ENCODE data around the gene INS. TPM values are rescaled to one million over a fixed set of nuclear protein-coding genes. Genes with fewer than 3 reads are reported as not detected.

INS gene
- total and polyA plus RNA-seq, 10 of the 15 experiments (the other 5 are each of a cell fraction or from before 2014, with no cell fraction given) = not detected

- Histone ChIP-seq H3K36me3 (ENCODE audit: control insufficient read depth in 2 of 2, insufficient read depth in 2 of 2, low read length in 1 of 2) (no peaks in the 10 kb centered on the region), H3K4me3 (no peak overlapping the region), H3K27me3 (replicated peaks in 1 of 2; ENCODE audit: control insufficient read depth in 2 of 2, insufficient read depth in 2 of 2, low read length in 1 of 2) (no peaks in the 10 kb centered on the region; a peak in 1 of 4 replicates), H3K4me1 (ENCODE audit: control insufficient read depth, insufficient read depth, low read length) (no peaks in the 10 kb centered on the region), H4K20me1 (ENCODE audit: control insufficient read depth, insufficient read depth) (no peaks in the 10 kb centered on the region), H2AFZ (ENCODE audit: control insufficient read depth, low read depth, low read length) (no peak overlapping the region), H3K4me2 (ENCODE audit: control insufficient read depth, insufficient read depth) (no peak overlapping the region), H3K9ac (ENCODE audit: control insufficient read depth, insufficient read depth, low read length) (no peak overlapping the region), H3K79me2 (ENCODE audit: control insufficient read depth, insufficient read depth, low read length) (no peaks in the 10 kb centered on the region), H3K27ac (ENCODE audit: control insufficient read depth, insufficient read depth) (no peak overlapping the region), H3K9me3 (replicated peaks; ENCODE audit: control insufficient read depth, insufficient read depth, low read length) (no peaks in the 10 kb centered on the region)
- TF ChIP-seq BCL11A (IDR thresholded peaks at IDR 0.05; ENCODE audit: low read depth, low read length) (no peak), SIX5 (IDR thresholded peaks at IDR 0.05; ENCODE audit: low read depth, low read length, severe bottlenecking) (no peak), DPF2 (IDR thresholded peaks at IDR 0.05) (no peak)
- FAIRE-seq (no peak), DNase-seq (ENCODE audit: low read depth, low spot score) (no peak), ATAC-seq (no peak)
- no TSS peak for BruUV-seq (replicated peaks)
- ChIA-PET POLR2A (no interaction called here), SMC1A (ENCODE audit: uncharacterized antibody, unreplicated experiment) (no interaction called here), RAD21 (ENCODE audit: unreplicated experiment) (no interaction called here), CTCF (no interaction called here)
- intact Hi-C loops (cut with micrococcal nuclease; ENCODE audit: unreplicated experiment) = no loop called here
- in situ Hi-C loops (cut with MboI) = loop anchor here (5.0 kb wide), 1 partner anchor 215 kb away; no protein-coding TSS in a partner anchor
- WGBS (ENCODE audit: insufficient coverage, insufficient replicate concordance, low lambda C conversion rate, missing lambda C conversion rate) = 24% methylated on average over 27 of the region's 29 CpGs
Observed at GRCh38 chr11:2202071-2202899, 41.3 kb upstream of the INS start.

- H3K79me2 ChIP-seq (ENCODE audit: control insufficient read depth, insufficient read depth, low read length) = no peaks in the 10 kb centered on the region
- ChIA-PET POLR2A (no interaction called here), RAD21 (ENCODE audit: unreplicated experiment) (no interaction called here), CTCF (no interaction called here), SMC1A (ENCODE audit: uncharacterized antibody, unreplicated experiment) (no interaction called here)
- H3K27ac ChIP-seq (ENCODE audit: control insufficient read depth, insufficient read depth) = no peak overlapping the region
- WGBS (ENCODE audit: insufficient coverage, insufficient replicate concordance, low lambda C conversion rate, missing lambda C conversion rate) = 20% methylated on average over 2 of the region's 2 CpGs
- BruUV-seq (replicated peaks) = no TSS peak
- ATAC-seq = no peak
- H4K20me1 ChIP-seq (ENCODE audit: control insufficient read depth, insufficient read depth) = no peaks in the 10 kb centered on the region
- FAIRE-seq = no peak
- intact Hi-C loops (cut with micrococcal nuclease; ENCODE audit: unreplicated experiment) = no loop called here
- H3K36me3 ChIP-seq (ENCODE audit: control insufficient read depth in 2 of 2, insufficient read depth in 2 of 2, low read length in 1 of 2) = no peaks in the 10 kb centered on the region
- in situ Hi-C loops (cut with MboI) = loop anchor here (5.0 kb wide), 1 partner anchor 216 kb away; no protein-coding TSS in a partner anchor
- H3K27me3 ChIP-seq (replicated peaks in 1 of 2; ENCODE audit: control insufficient read depth in 2 of 2, insufficient read depth in 2 of 2, low read length in 1 of 2) = no peaks in the 10 kb centered on the region; a peak in 1 of 4 replicates
- DNase-seq (ENCODE audit: low read depth, low spot score) = no peak
- no peaks in the 10 kb centered on the region for H3K4me1 ChIP-seq (ENCODE audit: control insufficient read depth, insufficient read depth, low read length)
- H3K9ac ChIP-seq (ENCODE audit: control insufficient read depth, insufficient read depth, low read length) = no peak overlapping the region
- no peak overlapping the region for H3K4me2 ChIP-seq (ENCODE audit: control insufficient read depth, insufficient read depth)
- H2AFZ ChIP-seq (ENCODE audit: control insufficient read depth, low read depth, low read length) = no peak overlapping the region
- no peaks in the 10 kb centered on the region for H3K9me3 ChIP-seq (replicated peaks; ENCODE audit: control insufficient read depth, insufficient read depth, low read length)
- no peak overlapping the region for H3K4me3 ChIP-seq
- TF ChIP-seq LARP7 (IDR thresholded peaks at IDR 0.05) (no peak), GABPA (IDR thresholded peaks at IDR 0.05; ENCODE audit: low read depth) (no peak), ESRRA (IDR thresholded peaks at IDR 0.05; ENCODE audit: low read length) (no peak), IKZF2 (IDR thresholded peaks at IDR 0.05) (no peak), CREM (IDR thresholded peaks at IDR 0.05; ENCODE audit: low read depth) (no peak), KLF5 (IDR thresholded peaks at IDR 0.05; ENCODE audit: partially characterized antibody) (no peak), POLR2AphosphoS5 (IDR thresholded peaks at IDR 0.05; ENCODE audit: low read length) (no peak), EZH2 (IDR thresholded peaks at IDR 0.05; ENCODE audit: borderline replicate concordance, control insufficient read depth, low read depth, low read length) (no peak), FOXK2 (IDR thresholded peaks at IDR 0.05) (no peak), NFXL1 (IDR thresholded peaks at IDR 0.05; ENCODE audit: borderline replicate concordance) (no peak), ZNF217 (IDR thresholded peaks at IDR 0.05) (no peak), CHD4 (IDR thresholded peaks at IDR 0.05) (no peak), RAD51 (IDR thresholded peaks at IDR 0.05) (no peak), PAX8 (IDR thresholded peaks at IDR 0.05) (no peak)
- TF ChIP-seq, protein P1, sequence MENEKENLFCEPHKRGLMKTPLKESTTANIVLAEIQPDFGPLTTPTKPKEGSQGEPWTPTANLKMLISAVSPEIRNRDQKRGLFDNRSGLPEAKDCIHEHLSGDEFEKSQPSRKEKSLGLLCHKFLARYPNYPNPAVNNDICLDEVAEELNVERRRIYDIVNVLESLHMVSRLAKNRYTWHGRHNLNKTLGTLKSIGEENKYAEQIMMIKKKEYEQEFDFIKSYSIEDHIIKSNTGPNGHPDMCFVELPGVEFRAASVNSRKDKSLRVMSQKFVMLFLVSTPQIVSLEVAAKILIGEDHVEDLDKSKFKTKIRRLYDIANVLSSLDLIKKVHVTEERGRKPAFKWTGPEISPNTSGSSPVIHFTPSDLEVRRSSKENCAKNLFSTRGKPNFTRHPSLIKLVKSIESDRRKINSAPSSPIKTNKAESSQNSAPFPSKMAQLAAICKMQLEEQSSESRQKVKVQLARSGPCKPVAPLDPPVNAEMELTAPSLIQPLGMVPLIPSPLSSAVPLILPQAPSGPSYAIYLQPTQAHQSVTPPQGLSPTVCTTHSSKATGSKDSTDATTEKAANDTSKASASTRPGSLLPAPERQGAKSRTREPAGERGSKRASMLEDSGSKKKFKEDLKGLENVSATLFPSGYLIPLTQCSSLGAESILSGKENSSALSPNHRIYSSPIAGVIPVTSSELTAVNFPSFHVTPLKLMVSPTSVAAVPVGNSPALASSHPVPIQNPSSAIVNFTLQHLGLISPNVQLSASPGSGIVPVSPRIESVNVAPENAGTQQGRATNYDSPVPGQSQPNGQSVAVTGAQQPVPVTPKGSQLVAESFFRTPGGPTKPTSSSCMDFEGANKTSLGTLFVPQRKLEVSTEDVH (IDR thresholded peaks at IDR 0.05; ENCODE audit: low read depth, partially characterized antibody) = no peak
Observed at GRCh38 chr11:2201542-2201941, 40.5 kb upstream of the INS start.
